Neuronal stem cell (in vitro differentiated cells): Measurements from ENCODE around the gene NALCN.

Experiments
- DNase-seq: peaks from one replicate; pipeline ENCODE4 v3.0.0-alpha.2; 2013; ENCODE audit warnings: low spot score
- H2AFZ ChIP-seq: one replicate; pipeline ENCODE4 v1.6.1; 2013; ENCODE audit warnings: mild to moderate bottlenecking, low read length, inconsistent platforms
- H2AK5ac ChIP-seq: 2 replicates; pipeline ENCODE4 v1.6.1; 2013; ENCODE audit warnings: low read depth, mild to moderate bottlenecking, inconsistent platforms, low read length, moderate library complexity, mixed read lengths
- H2BK120ac ChIP-seq: 2 replicates; pipeline ENCODE4 v1.6.1; 2013; ENCODE audit warnings: low read depth, mild to moderate bottlenecking, inconsistent platforms, low read length, moderate library complexity, mixed read lengths
- H2BK12ac ChIP-seq: one replicate; pipeline ENCODE4 v1.6.1; 2013; ENCODE audit warnings: low read length, inconsistent platforms
- H2BK15ac ChIP-seq: 2 replicates; pipeline ENCODE4 v1.6.1; 2013; ENCODE audit warnings: mild to moderate bottlenecking, low read length, inconsistent platforms, mixed read lengths
- H2BK5ac ChIP-seq: one replicate; pipeline ENCODE4 v1.6.1; 2013; ENCODE audit warnings: inconsistent platforms, mild to moderate bottlenecking, low read length, moderate library complexity
- H3K14ac ChIP-seq: one replicate; pipeline ENCODE4 v1.6.1; 2013; ENCODE audit warnings: low read length, inconsistent platforms
- H3K18ac ChIP-seq: 2 replicates; pipeline ENCODE4 v1.6.1; 2013; ENCODE audit warnings: low read length, inconsistent platforms
- H3K23ac ChIP-seq: 2 replicates; pipeline ENCODE4 v1.6.1; 2013; ENCODE audit warnings: low read depth, mild to moderate bottlenecking, mixed read lengths, low read length, inconsistent platforms; ENCODE audit not compliant: poor library complexity
- H3K27ac ChIP-seq: replicated peaks from 3 replicates; pipeline ENCODE4 v1.5.1; 2013; ENCODE audit warnings: low read length, inconsistent platforms
- H3K27me3 ChIP-seq, 3 experiments: 2 replicates each; pipeline ENCODE4 v1.6.1; 2013; ENCODE audit warnings: low read length in 3 of 3, mild to moderate bottlenecking in 2 of 3, inconsistent platforms in 1 of 3, low read depth in 1 of 3, mixed read lengths in 1 of 3, moderate library complexity in 1 of 3; ENCODE audit not compliant: control insufficient read depth in 3 of 3, insufficient read depth in 3 of 3
- H3K36me3 ChIP-seq, 2 donors: replicated peaks in 1 of 2; 2 replicates each; pipeline ENCODE4 v1.6.1; 2013; ENCODE audit warnings: low read length in 2 of 2; ENCODE audit not compliant: control insufficient read depth in 2 of 2, insufficient read depth in 2 of 2
- H3K4ac ChIP-seq: 2 replicates; pipeline ENCODE4 v1.6.1; 2013; ENCODE audit warnings: inconsistent platforms, mild to moderate bottlenecking, low read length, moderate library complexity
- H3K4me1 ChIP-seq, 2 donors: 1 replicate in 1 of 2; 2 replicates in 1 of 2; pipeline ENCODE4 v1.6.1; 2013; ENCODE audit warnings: low read length in 2 of 2, low read depth in 1 of 2; ENCODE audit not compliant: control insufficient read depth in 2 of 2, insufficient read depth in 1 of 2
- H3K4me2 ChIP-seq: one replicate; pipeline ENCODE4 v1.6.1; 2013; ENCODE audit warnings: mild to moderate bottlenecking, low read length, inconsistent platforms; ENCODE audit not compliant: insufficient read depth, poor library complexity, severe bottlenecking
- H3K4me3 ChIP-seq, 2 donors: 2 replicates each; pipeline ENCODE4 v1.5.1; 2013; ENCODE audit warnings: low read length in 2 of 2, mild to moderate bottlenecking in 2 of 2, inconsistent platforms in 1 of 2, moderate library complexity in 1 of 2
- H3K79me1 ChIP-seq: one replicate; pipeline ENCODE4 v1.6.1; 2013; ENCODE audit warnings: low read depth, mild to moderate bottlenecking, inconsistent platforms, low read length, moderate library complexity
- H3K9ac ChIP-seq: one replicate; pipeline ENCODE4 v1.6.1; 2013; ENCODE audit warnings: mild to moderate bottlenecking, low read depth, low read length, inconsistent platforms; ENCODE audit not compliant: poor library complexity
- H3K9me3 ChIP-seq, 2 donors: replicated peaks in 1 of 2; 2 replicates each; pipeline versions ENCODE3 to v1.6.1; 2013; ENCODE audit warnings: low read length in 2 of 2, mild to moderate bottlenecking in 2 of 2, inconsistent platforms in 1 of 2, low read depth in 1 of 2, mixed read lengths in 1 of 2, moderate library complexity in 1 of 2; ENCODE audit not compliant: control insufficient read depth in 2 of 2, insufficient read depth in 1 of 2
- H4K8ac ChIP-seq: one replicate; pipeline ENCODE4 v1.6.1; 2013; ENCODE audit warnings: low read depth, mild to moderate bottlenecking, inconsistent platforms, low read length, moderate library complexity
- H4K91ac ChIP-seq: one replicate; pipeline ENCODE4 v1.6.1; 2013; ENCODE audit warnings: low read length, low read depth, mild to moderate bottlenecking, inconsistent platforms; ENCODE audit not compliant: poor library complexity
- whole genome bisulfite sequencing, 2 donors: extraction: QIAGEN DNeasy Blood & Tissue Kit; methylation state at CpG; one replicate each; pipeline ENCODE4 v1.1.7; 2013; ENCODE audit warnings: missing lambda C conversion rate in 2 of 2, mixed read lengths in 1 of 2; ENCODE audit not compliant: insufficient read length in 2 of 2, insufficient replicate concordance in 1 of 2; ENCODE audit errors: extremely low coverage in 2 of 2; 5-methylcytosine and 5-hydroxymethylcytosine counted together

The NALCN gene

GRCh38 chr13:101382086-101382485, 34.2 kb downstream of the NALCN start:
- Histone ChIP-seq H2AFZ (no peak overlapping the region), H3K18ac (no peak overlapping the region), H2AK5ac (no peak overlapping the region), H3K79me1 (no peaks in the 10 kb centered on the region), H3K4me1 (peaks cover 0 to 2% of the 10 kb centered on the region in 2 donors), H3K9ac (no peak overlapping the region), H3K36me3 (no peaks in the 10 kb centered on the region), H3K9me3 (no peaks in the 10 kb centered on the region), H2BK15ac (no peak overlapping the region), H3K14ac (no peak overlapping the region), H4K8ac (no peak overlapping the region), H3K23ac (no peak overlapping the region), H2BK120ac (no peak overlapping the region), H3K4me3 (no peak overlapping the region), H3K4me2 (no peak overlapping the region), H2BK5ac (no peak overlapping the region), H3K27me3 (no peaks in the 10 kb centered on the region), H3K27ac (no peak overlapping the region), H4K91ac (no peak overlapping the region), H2BK12ac (no peak overlapping the region), H3K4ac (no peak overlapping the region)
- DNase-seq: no peak
- no CpG with 5 or more reads among the region's 2 CpGs for WGBS, 2 donors

GRCh38 chr13:101360525-101360924, 55.8 kb downstream of the NALCN start:
- Histone ChIP-seq H3K27ac (no peak overlapping the region), H3K23ac (no peak overlapping the region)
- no peak for DNase-seq

GRCh38 chr13:101354895-101355294, 61.4 kb downstream of the NALCN start:
- Histone ChIP-seq H2BK12ac (no peak overlapping the region), H2BK120ac (no peak overlapping the region), H3K4me3 (no peak overlapping the region), H3K36me3 (no peaks in the 10 kb centered on the region), H3K9me3 (no peaks in the 10 kb centered on the region), H3K4me2 (no peak overlapping the region), H4K91ac (no peak overlapping the region), H2AFZ (no peak overlapping the region), H2BK5ac (no peak overlapping the region), H3K27ac (no peak overlapping the region), H3K4me1 (no peaks in the 10 kb centered on the region), H3K23ac (no peak overlapping the region), H3K9ac (no peak overlapping the region), H4K8ac (no peak overlapping the region), H3K27me3 (no peaks in the 10 kb centered on the region), H2AK5ac (no peak overlapping the region), H3K79me1 (no peaks in the 10 kb centered on the region), H3K4ac (no peak overlapping the region), H2BK15ac (no peak overlapping the region), H3K14ac (no peak overlapping the region), H3K18ac (no peak overlapping the region)
- no peak for DNase-seq
- WGBS, 2 donors: no CpG with 5 or more reads among the region's 5 CpGs

More at GRCh38 chr13:101360525-101360924, 55.8 kb downstream of the NALCN start:
- Histone ChIP-seq H4K8ac (no peak overlapping the region), H2AK5ac (no peak overlapping the region), H3K36me3 (no peaks in the 10 kb centered on the region), H3K9ac (no peak overlapping the region), H3K27me3 (no peaks in the 10 kb centered on the region), H3K14ac (no peak overlapping the region), H4K91ac (no peak overlapping the region), H3K9me3 (no peaks in the 10 kb centered on the region), H3K4me3 (no peak overlapping the region), H3K18ac (no peak overlapping the region), H2AFZ (no peak overlapping the region), H2BK120ac (no peak overlapping the region), H3K4ac (no peak overlapping the region), H2BK5ac (no peak overlapping the region), H2BK15ac (no peak overlapping the region), H2BK12ac (no peak overlapping the region), H3K79me1 (no peaks in the 10 kb centered on the region), H3K4me2 (no peak overlapping the region), H3K4me1 (no peaks in the 10 kb centered on the region)
- WGBS, 2 donors: no CpG with 5 or more reads among the region's 3 CpGs

GRCh38 chr13:101346942-101347728, 69.2 kb downstream of the NALCN start:
- Histone ChIP-seq H3K4me3 (no peak overlapping the region), H3K9ac (no peak overlapping the region), H3K9me3 (no peaks in the 10 kb centered on the region), H3K4ac (no peak overlapping the region), H2AK5ac (no peak overlapping the region), H3K23ac (no peak overlapping the region), H3K36me3 (no peaks in the 10 kb centered on the region), H4K91ac (no peak overlapping the region), H3K4me2 (no peak overlapping the region), H2BK120ac (no peak overlapping the region), H3K4me1 (no peaks in the 10 kb centered on the region), H3K27me3 (no peaks in the 10 kb centered on the region), H3K79me1 (no peaks in the 10 kb centered on the region), H2BK15ac (no peak overlapping the region), H2BK12ac (no peak overlapping the region), H3K27ac (no peak overlapping the region), H2BK5ac (no peak overlapping the region), H4K8ac (no peak overlapping the region), H2AFZ (no peak overlapping the region), H3K18ac (no peak overlapping the region), H3K14ac (no peak overlapping the region)
- WGBS, 2 donors: no CpG with 5 or more reads among the region's 5 CpGs
- no peak for DNase-seq
